Tibial artery (tissue), 4 donors: ENCODE data around the gene GALR1.
A peak's percentile ranks its signal among the peaks of the same experiment; 100 is the strongest.

ENCODE experiments used
- DNase-seq, 2 donors: peaks; one replicate each; pipeline ENCODE4 v3.0.0-alpha.2; 2019
- H3K27ac ChIP-seq, 2 donors: fragments of 200-600 bp; sonication (generic) in 1 of 2; 1 replicate in 1 of 2; 2 replicates in 1 of 2; pipeline ENCODE4 v1.5.1; 2018 to 2019; ENCODE audit warnings: mild to moderate bottlenecking in 1 of 2
- H3K27me3 ChIP-seq, 2 donors: fragments of 200-600 bp; sonication (generic) in 1 of 2; one replicate each; pipeline versions ENCODE4 v1.5.1 to v1.6.0; 2016 to 2019
- H3K36me3 ChIP-seq, 3 donors: fragments of 200-600 bp; sonication (generic) in 2 of 3; one replicate each; pipeline ENCODE4 v1.5.1; 2016 to 2019; ENCODE audit warnings: mild to moderate bottlenecking in 2 of 3
- H3K4me1 ChIP-seq, 4 donors: fragments of 200-600 bp; sonication (generic) in 2 of 4; 1 replicate in 3 of 4; 2 replicates in 1 of 4; pipeline ENCODE4 v1.5.1; 2016 to 2019
- H3K4me3 ChIP-seq, 2 donors: fragments of 200-600 bp; sonication (generic) in 1 of 2; 1 replicate in 1 of 2; 2 replicates in 1 of 2; pipeline ENCODE4 v1.5.1; 2018 to 2019; ENCODE audit warnings: mild to moderate bottlenecking in 2 of 2
- H3K9me3 ChIP-seq, 3 donors: fragments of 200-600 bp; sonication (generic) in 1 of 3; one replicate each; pipeline ENCODE4 v1.5.1; 2016 to 2019
- CTCF ChIP-seq, 2 experiments: fragments of 200-600 bp in 1 of 2; fragments of 450-650 bp in 1 of 2; IDR thresholded peaks; one replicate each; pipeline ENCODE4 v1.5.1; 2017 to 2019; ENCODE audit warnings: antibody characterized with exemption in 2 of 2, mild to moderate bottlenecking in 1 of 2, moderate library complexity in 1 of 2
- intact Hi-C: fragments of 100-400 bp; cut with DNase I; formaldehyde crosslinking; loops from one replicate; pipeline ENCODE4 v1.15.0; 2023; ENCODE audit warnings: low total_unique reads

Gene GALR1

GRCh38 chr18:77249569-77250500 lies at the start of gene GALR1:
Gene GALR1 (plus strand): TSS chr18:77249848. CDS start chr18:77250549, 701 bp downstream.
- no peak for TF ChIP-seq CTCF (IDR thresholded peaks at IDR 0.05)
- no peaks in the 10 kb centered on the region for H3K36me3 ChIP-seq
- no peak within 1 kb of the TSS for H3K27ac ChIP-seq
- H3K27me3 ChIP-seq = peaks cover 0 to 45% of the 10 kb centered on the region in 2 donors
- H3K9me3 ChIP-seq = no peaks in the 10 kb centered on the region
- DNase-seq = no peak
- intact Hi-C loops = no loop called here
- H3K4me1 ChIP-seq = peaks cover 0 to 31% (median 18%) of the 10 kb centered on the region in 4 donors
- H3K4me3 ChIP-seq = peak within 1 kb of the TSS; percentile 27

- Histone ChIP-seq H3K4me1 (peaks cover 0 to 5% (median 0%) of the 10 kb centered on the region in 4 donors), H3K27me3 (no peaks in the 10 kb centered on the region), H3K4me3 (no peak overlapping the region), H3K9me3 (no peaks in the 10 kb centered on the region), H3K36me3 (no peaks in the 10 kb centered on the region), H3K27ac (no peak overlapping the region)
- TF ChIP-seq CTCF (IDR thresholded peaks at IDR 0.05) = no peak
- intact Hi-C loops = loop anchor here (5.0 kb wide), 1 partner anchor 69 kb away; the partner anchor contains the start of gene MBP
- DNase-seq = no peak
Measured at GRCh38 chr18:77201506-77201905, 48.1 kb upstream of the GALR1 start.

- no peak overlapping the region for H3K27ac ChIP-seq
- H3K4me1 ChIP-seq = peaks cover 0 to 14% (median 6%) of the 10 kb centered on the region in 4 donors
- no peak for TF ChIP-seq CTCF (IDR thresholded peaks at IDR 0.05)
- H3K27me3 ChIP-seq = no peaks in the 10 kb centered on the region
- intact Hi-C loops = loop anchor here (5.0 kb wide), 1 partner anchor 70 kb away; the partner anchor contains the start of gene MBP
- H3K9me3 ChIP-seq = no peaks in the 10 kb centered on the region
- no peaks in the 10 kb centered on the region for H3K36me3 ChIP-seq
- DNase-seq = no peak
- no peak overlapping the region for H3K4me3 ChIP-seq
Measured at GRCh38 chr18:77202329-77202728, 47.3 kb upstream of the GALR1 start.

GRCh38 chr18:77203071-77203470 lies 46.6 kb upstream of the GALR1 start:
- intact Hi-C loops = loop anchor here (5.0 kb wide), 1 partner anchor 71 kb away; the partner anchor contains the start of gene MBP
- Histone ChIP-seq H3K27ac (no peak overlapping the region), H3K27me3 (no peaks in the 10 kb centered on the region), H3K9me3 (no peaks in the 10 kb centered on the region), H3K4me1 (peaks cover 4 to 21% (median 12%) of the 10 kb centered on the region in 4 donors), H3K36me3 (no peaks in the 10 kb centered on the region), H3K4me3 (no peak overlapping the region)
- no peak for TF ChIP-seq CTCF (IDR thresholded peaks at IDR 0.05)
- DNase-seq = no peak

- no peak for DNase-seq
- intact Hi-C loops = loop anchor here (5.0 kb wide), 1 partner anchor 72 kb away; the partner anchor contains the start of gene MBP
- Histone ChIP-seq H3K4me3 (no peak overlapping the region), H3K9me3 (no peaks in the 10 kb centered on the region), H3K36me3 (no peaks in the 10 kb centered on the region), H3K4me1 (peaks cover 4 to 29% (median 12%) of the 10 kb centered on the region in 4 donors), H3K27ac (no peak overlapping the region), H3K27me3 (no peaks in the 10 kb centered on the region)
- TF ChIP-seq CTCF (IDR thresholded peaks at IDR 0.05) = no peak
Measured at GRCh38 chr18:77203851-77204250, 45.8 kb upstream of the GALR1 start.
